HG02973 (cell line): Measurements from ENCODE around the gene PCDHGA12.

ENCODE experiments used
- ATAC-seq: cut with Tn5 transposase; IDR thresholded peaks from one replicate; pipeline ENCODE4 v1.9.1; 2021; ENCODE audit warnings: moderate library complexity; ENCODE audit not compliant: unreplicated experiment

Gene PCDHGA12

DNA sequence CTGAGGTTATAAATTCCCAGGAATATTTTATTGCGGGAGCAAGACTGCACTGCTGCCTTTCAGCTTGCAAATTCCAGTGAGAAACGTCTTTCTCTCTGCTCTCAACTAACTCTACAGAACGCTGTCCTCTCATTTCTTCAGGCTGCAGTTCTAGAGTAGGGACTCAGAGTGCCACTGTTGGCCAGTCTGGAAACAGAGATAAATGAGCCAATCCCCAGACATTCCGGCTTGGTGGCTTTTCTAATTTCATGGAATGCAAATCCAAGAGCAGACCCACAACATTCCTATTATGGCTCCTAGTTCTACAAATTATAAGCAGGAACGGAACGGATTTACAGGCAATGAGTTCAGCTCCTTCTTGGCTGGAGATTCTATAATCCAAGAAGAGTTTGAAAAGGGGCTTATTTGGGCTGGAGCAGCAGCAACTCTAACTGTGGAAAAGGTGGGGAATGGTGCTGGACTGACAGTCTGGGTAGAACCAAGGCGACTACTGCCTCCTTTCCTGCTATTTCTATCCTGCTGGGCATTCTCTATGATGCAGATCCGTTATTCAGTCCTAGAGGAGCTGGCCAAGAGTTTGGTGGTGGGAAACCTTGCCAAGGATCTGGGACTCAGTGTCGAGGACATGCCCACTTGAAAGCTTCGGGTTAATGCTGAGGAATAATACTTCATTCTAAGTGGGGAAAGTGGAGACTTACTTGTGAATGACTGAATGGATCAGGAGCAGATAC is 9.3 kb downstream of the PCDHGA12 start:
- ATAC-seq: no peak

DNA sequence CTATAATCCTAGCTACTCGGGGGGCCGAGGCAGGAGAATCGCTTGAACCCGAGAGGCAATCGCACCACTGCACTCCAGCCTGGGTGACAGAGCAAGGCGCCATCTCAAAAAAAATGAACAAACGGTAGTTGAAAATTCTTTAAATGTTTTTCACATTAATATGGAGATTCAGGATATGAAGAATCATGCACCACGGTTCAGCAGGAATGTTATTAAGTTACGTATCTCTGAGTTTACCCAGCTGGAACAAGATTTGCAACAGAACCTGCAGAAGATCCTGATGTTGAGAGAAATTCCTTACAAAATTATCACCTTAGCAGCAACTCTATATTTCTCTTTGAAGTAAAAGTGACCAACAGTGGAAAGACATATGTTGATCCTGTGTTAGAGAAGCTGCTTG is 10.0 kb downstream of the PCDHGA12 start:
- ATAC-seq: no peak

DNA sequence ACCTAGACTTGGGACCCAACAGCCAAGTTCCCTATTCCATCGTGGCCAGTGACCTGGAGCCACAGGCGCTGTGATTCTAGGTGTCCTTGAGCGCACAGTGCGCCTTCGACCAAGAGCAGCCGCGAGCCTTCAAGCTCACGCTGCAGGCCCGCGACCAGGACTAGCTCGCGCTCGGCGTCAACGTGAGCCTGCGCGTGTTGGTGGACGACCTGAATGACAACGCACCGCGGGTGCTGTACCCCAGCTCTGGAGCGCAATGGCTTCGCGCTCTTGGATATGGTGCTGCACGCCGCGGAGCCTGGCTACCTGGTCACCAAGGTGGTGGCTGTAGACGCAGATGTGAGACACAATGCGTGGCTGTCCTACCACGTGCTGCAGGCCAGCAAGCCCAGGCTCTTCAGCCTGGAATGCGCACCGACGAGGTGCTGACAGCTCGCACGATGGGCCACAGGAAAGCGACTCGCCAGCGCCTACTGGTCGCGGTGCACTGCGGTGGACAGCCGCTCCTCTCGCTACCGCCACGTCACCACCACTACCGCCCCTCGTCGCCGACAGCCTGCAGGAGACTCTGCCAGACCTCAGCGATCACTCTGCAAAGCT is 11.4 kb downstream of the PCDHGA12 start:
- no peak for ATAC-seq

DNA sequence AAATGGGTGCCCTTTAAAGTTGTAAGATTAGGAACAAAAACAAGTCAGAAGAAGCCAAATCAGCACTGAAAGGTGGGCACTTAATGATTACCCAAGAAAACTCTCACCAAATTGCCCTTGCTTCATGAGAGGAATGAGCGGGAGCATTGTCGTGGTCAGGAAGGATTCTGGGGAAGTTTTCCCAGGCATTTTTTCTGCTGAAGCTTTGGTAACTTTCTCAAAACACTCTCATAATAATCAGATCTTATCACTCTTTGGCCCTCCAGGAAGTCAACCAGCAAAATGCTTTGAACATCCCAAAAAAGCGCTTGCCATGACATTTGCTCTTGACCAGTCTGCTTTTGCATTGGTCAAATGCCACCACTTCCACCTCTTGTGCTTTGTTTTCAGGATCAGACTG is 35.0 kb downstream of the PCDHGA12 start:
- ATAC-seq: no peak

DNA sequence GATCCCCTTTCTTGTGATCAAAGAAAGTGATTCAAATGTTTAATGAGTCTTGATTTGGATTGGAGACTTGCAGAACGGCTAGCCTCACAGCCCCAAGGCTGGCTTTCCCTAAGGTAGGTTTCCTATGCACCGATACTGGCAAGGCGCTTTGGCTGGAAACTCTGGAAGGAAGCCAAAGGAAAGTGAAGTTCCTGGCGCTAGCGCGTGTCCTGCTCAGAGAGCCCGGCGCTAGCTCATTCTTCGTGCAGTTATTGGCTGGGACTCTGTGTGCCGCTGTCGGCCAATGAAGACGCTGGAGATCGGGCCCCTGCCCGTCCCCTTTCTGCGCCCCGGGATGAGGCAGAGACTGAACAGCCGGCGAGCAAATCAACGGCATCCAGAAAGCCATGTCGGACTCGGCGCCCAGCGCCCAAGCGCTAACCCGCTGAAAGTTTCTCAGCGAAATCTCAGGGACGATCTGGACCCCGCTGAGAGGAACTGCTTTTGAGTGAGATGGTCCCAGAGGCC is 45.4 kb downstream of the PCDHGA12 start, which contains the start of gene PCDHGC3:
Gene PCDHGC3, plus strand, starts transcription at position 342 of the 507 bp plus-strand sequence. Its CDS starts 151 bp downstream, at position 493.
- ATAC-seq: peak; percentile 99

DNA sequence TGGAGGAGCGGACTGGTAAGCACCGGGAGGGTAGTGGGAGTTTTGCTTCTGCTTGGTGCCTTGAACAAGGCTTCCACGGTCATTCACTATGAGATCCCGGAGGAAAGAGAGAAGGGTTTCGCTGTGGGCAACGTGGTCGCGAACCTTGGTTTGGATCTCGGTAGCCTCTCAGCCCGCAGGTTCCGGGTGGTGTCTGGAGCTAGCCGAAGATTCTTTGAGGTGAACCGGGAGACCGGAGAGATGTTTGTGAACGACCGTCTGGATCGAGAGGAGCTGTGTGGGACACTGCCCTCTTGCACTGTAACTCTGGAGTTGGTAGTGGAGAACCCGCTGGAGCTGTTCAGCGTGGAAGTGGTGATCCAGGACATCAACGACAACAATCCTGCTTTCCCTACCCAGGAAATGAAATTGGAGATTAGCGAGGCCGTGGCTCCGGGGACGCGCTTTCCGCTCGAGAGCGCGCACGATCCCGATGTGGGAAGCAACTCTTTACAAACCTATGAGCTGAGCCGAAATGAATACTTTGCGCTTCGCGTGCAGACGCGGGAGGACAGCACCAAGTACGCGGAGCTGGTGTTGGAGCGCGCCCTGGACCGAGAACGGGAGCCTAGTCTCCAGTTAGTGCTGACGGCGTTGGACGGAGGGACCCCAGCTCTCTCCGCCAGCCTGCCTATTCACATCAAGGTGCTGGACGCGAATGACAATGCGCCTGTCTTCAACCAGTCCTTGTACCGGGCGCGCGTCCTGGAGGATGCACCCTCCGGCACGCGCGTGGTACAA is 46.0 kb downstream of the PCDHGA12 start:
- ATAC-seq: peak; percentile 18

DNA sequence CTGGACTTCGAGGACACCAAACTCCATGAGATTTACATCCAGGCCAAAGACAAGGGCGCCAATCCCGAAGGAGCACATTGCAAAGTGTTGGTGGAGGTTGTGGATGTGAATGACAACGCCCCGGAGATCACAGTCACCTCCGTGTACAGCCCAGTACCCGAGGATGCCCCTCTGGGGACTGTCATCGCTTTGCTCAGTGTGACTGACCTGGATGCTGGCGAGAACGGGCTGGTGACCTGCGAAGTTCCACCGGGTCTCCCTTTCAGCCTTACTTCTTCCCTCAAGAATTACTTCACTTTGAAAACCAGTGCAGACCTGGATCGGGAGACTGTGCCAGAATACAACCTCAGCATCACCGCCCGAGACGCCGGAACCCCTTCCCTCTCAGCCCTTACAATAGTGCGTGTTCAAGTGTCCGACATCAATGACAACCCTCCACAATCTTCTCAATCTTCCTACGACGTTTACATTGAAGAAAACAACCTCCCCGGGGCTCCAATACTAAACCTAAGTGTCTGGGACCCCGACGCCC is 46.8 kb downstream of the PCDHGA12 start:
- no peak for ATAC-seq

DNA sequence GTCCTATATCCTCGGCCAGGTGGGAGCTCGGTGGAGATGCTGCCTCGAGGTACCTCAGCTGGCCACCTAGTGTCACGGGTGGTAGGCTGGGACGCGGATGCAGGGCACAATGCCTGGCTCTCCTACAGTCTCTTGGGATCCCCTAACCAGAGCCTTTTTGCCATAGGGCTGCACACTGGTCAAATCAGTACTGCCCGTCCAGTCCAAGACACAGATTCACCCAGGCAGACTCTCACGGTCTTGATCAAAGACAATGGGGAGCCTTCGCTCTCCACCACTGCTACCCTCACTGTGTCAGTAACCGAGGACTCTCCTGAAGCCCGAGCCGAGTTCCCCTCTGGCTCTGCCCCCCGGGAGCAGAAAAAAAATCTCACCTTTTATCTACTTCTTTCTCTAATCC is 47.5 kb downstream of the PCDHGA12 start:
- no peak for ATAC-seq

DNA sequence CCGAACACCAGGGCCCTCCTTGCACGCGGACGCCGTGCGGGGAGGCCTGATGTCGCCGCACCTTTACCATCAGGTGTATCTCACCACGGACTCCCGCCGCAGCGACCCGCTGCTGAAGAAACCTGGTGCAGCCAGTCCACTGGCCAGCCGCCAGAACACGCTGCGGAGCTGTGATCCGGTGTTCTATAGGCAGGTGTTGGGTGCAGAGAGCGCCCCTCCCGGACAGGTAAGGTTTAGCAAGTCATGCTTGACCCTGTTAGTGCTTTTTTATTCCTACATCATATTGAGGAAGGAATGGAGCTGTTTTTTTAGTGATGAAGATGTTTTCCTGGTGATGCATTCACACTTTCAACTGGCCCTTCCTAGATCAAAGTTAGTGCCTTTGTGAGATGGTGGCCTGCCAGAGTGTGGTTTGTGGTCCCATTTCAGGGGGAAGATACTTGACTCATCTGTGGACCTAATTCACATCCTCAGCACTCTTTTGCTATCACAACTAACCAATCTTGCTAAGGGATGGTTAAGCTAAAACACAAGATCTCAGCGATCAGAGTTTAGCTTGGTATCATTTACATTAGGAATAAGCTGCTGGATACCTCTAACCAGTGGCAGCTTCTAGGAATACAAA is 48.1 kb downstream of the PCDHGA12 start:
- ATAC-seq: no peak

DNA sequence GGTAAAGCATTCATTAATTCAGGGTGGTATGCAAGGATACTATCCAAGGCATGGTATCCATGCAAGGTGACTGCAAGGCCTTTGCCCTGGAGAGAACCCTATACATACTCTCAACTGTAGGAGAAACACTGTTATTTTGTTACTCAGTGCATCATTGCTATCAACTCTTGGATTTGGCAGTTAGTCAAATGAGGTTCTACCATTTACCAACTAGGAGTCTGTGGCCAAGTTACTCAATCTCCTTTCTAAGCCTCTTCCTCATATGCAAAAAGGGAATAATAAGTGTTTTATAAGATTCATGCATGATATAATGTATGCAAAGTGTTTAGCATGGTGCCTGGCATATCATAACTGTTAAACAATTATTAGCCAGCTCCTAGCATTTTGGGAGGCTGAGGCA is 49.5 kb downstream of the PCDHGA12 start:
- no peak for ATAC-seq
